Suprapubic skin (tissue), 4 donors: Measurements from ENCODE around the gene HBS1L. TPM values are rescaled to one million over a fixed set of nuclear protein-coding genes. Genes with fewer than 3 reads are reported as not detected.

Source experiments
- DNase-seq, 2 donors: peaks; one replicate each; pipeline ENCODE4 v3.0.0-alpha.2; 2019; ENCODE audit warnings: low spot score in 2 of 2
- H3K27ac ChIP-seq: fragments of 200-600 bp; sonication (generic); one replicate; pipeline ENCODE4 v1.5.1; 2019
- H3K27me3 ChIP-seq: fragments of 200-600 bp; sonication (generic); one replicate; pipeline ENCODE4 v1.5.1; 2019
- H3K36me3 ChIP-seq: fragments of 200-600 bp; sonication (generic); one replicate; pipeline ENCODE4 v1.5.1; 2019
- H3K4me1 ChIP-seq: fragments of 200-600 bp; sonication (generic); one replicate; pipeline ENCODE4 v1.5.1; 2019
- H3K4me3 ChIP-seq: fragments of 200-600 bp; sonication (generic); one replicate; pipeline ENCODE4 v1.5.1; 2019; ENCODE audit warnings: mild to moderate bottlenecking
- H3K9me3 ChIP-seq: fragments of 200-600 bp; sonication (generic); one replicate; pipeline ENCODE4 v1.5.1; 2019
- EP300 ChIP-seq: sonication (generic); formaldehyde crosslinking; IDR thresholded peaks from one replicate; pipeline ENCODE4 v1.6.1; 2017; ENCODE audit warnings: antibody characterized with exemption
- POLR2A ChIP-seq, 2 donors: fragments of 450-650 bp; IDR thresholded peaks; one replicate each; pipeline ENCODE4 v1.6.1; 2017; ENCODE audit warnings: antibody characterized with exemption in 2 of 2, mild to moderate bottlenecking in 2 of 2, moderate library complexity in 2 of 2
- POLR2AphosphoS5 ChIP-seq, 3 donors: sonication (generic); formaldehyde crosslinking; IDR thresholded peaks; one replicate each; pipeline ENCODE4 v1.6.1; 2017; ENCODE audit warnings: antibody characterized with exemption in 3 of 3
- WGBS: methylation state at CpG from one replicate; pipeline ENCODE4 v1.1.5; 2018; 5-methylcytosine and 5-hydroxymethylcytosine counted together
- total RNA-seq, 4 donors: library from RNA; depleted of rRNA; stranded (reverse); fragments of >200 nt; gene quantifications; one replicate each; pipeline ENCODE4 v1.1.0, GENCODE V29; 2016
- TF ChIP-seq, protein P1 (sequence below), 2 donors: fragments of 200-600 bp in 1 of 2; fragments of 450-650 bp in 1 of 2; sonication (generic) in 1 of 2; IDR thresholded peaks; one replicate each; pipeline ENCODE4 v1.5.1; 2016 to 2019; ENCODE audit warnings: antibody characterized with exemption in 2 of 2, mild to moderate bottlenecking in 1 of 2, moderate library complexity in 1 of 2

The HBS1L gene
- total RNA-seq, 4 donors from 2014 or later, result 33.9 to 43.0 (median 36.1) TPM

DNA sequence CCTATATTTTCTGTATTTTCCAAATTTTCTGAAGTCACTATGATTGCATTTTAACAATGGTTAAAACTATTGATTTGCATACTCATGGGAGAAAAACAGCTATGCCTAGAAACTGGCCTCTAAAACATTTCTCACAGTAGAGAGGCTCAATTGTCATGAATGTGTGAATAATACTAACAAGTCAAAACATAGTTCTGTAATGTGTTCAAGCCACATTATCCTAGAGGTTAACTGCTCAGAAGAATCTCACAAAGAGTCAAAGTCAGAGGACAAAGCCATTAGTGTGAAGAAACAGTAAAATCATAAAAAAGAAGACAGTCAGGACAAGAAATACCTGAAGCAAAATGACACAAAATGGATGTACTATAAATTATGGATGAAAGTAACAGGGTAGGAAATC, 92.2 kb downstream of the HBS1L start:
- no peaks in the 10 kb centered on the region for H3K9me3 ChIP-seq
- no peaks in the 10 kb centered on the region for H3K4me1 ChIP-seq
- no peak overlapping the region for H3K27ac ChIP-seq
- TF ChIP-seq POLR2AphosphoS5 (IDR thresholded peaks at IDR 0.05) (no peak), EP300 (no peak), POLR2A (IDR thresholded peaks at IDR 0.05) (no peak)
- TF ChIP-seq, protein P1, sequence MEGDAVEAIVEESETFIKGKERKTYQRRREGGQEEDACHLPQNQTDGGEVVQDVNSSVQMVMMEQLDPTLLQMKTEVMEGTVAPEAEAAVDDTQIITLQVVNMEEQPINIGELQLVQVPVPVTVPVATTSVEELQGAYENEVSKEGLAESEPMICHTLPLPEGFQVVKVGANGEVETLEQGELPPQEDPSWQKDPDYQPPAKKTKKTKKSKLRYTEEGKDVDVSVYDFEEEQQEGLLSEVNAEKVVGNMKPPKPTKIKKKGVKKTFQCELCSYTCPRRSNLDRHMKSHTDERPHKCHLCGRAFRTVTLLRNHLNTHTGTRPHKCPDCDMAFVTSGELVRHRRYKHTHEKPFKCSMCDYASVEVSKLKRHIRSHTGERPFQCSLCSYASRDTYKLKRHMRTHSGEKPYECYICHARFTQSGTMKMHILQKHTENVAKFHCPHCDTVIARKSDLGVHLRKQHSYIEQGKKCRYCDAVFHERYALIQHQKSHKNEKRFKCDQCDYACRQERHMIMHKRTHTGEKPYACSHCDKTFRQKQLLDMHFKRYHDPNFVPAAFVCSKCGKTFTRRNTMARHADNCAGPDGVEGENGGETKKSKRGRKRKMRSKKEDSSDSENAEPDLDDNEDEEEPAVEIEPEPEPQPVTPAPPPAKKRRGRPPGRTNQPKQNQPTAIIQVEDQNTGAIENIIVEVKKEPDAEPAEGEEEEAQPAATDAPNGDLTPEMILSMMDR (IDR thresholded peaks at IDR 0.05), result no peak
- no peak overlapping the region for H3K4me3 ChIP-seq
- H3K27me3 ChIP-seq, result no peaks in the 10 kb centered on the region
- DNase-seq, result no peak
- H3K36me3 ChIP-seq, result peaks cover 26% of the 10 kb centered on the region

DNA sequence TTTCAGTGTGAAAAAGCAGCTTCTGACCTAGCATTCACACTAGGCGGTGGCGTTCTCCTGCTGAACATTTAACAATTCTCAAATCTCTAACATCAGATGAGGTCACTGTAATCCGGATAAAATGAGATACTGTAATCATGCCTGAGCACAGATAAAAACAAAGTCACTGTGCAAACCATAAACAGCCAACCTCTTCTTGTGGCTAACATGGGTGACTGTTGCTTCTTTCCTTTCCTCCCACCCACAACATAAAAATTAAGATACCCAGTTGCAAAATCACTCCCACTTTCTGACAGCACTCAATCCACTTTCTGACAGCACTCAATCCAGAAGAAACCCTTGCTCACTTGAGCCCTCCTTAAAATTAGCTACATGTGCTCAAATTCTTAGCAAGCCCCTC, 93.3 kb downstream of the HBS1L start:
- Histone ChIP-seq H3K36me3 (peaks cover 26% of the 10 kb centered on the region), H3K27me3 (no peaks in the 10 kb centered on the region), H3K9me3 (no peaks in the 10 kb centered on the region), H3K4me3 (no peak overlapping the region), H3K27ac (no peak overlapping the region), H3K4me1 (no peaks in the 10 kb centered on the region)
- TF ChIP-seq, protein P1 (IDR thresholded peaks at IDR 0.05), result no peak
- TF ChIP-seq EP300, result no peak
- no peak for TF ChIP-seq POLR2A (IDR thresholded peaks at IDR 0.05)
- TF ChIP-seq POLR2AphosphoS5 (IDR thresholded peaks at IDR 0.05), result no peak
- 66% methylated on average over 3 of the region's 3 CpGs for WGBS
- no peak for DNase-seq

GRCh38 chr6:134959603-134960002, 95.0 kb downstream of the HBS1L start:
- no peak overlapping the region for H3K4me3 ChIP-seq
- no peaks in the 10 kb centered on the region for H3K4me1 ChIP-seq
- peaks cover 17% of the 10 kb centered on the region for H3K36me3 ChIP-seq
- DNase-seq, result no peak
- no peaks in the 10 kb centered on the region for H3K27me3 ChIP-seq
- TF ChIP-seq EP300, result no peak
- no peak for TF ChIP-seq POLR2A (IDR thresholded peaks at IDR 0.05)
- TF ChIP-seq POLR2AphosphoS5 (IDR thresholded peaks at IDR 0.05), result no peak
- TF ChIP-seq, protein P1 (IDR thresholded peaks at IDR 0.05), result no peak
- no peak overlapping the region for H3K27ac ChIP-seq
- H3K9me3 ChIP-seq, result no peaks in the 10 kb centered on the region

DNA sequence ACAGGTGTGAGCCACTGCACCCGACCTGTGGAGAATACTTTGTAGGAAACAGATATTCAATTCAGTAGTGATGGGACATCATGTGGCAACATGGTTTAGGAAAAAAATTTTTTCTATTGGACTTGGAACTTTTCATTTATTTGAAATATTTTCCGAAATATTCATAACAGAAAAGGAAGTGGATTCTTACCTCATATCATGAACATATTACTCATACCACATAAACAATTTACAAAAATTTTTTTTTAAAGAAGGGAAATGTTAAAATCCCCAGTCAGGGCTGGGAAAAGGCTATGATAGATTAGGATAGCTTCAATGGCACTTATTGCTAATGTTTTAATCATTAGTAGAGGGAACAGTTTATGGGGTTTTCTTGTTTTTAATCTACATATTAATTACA, 97.9 kb downstream of the HBS1L start:
- Histone ChIP-seq H3K4me1 (no peaks in the 10 kb centered on the region), H3K4me3 (no peak overlapping the region), H3K36me3 (peaks cover 9% of the 10 kb centered on the region), H3K27me3 (no peaks in the 10 kb centered on the region), H3K9me3 (no peaks in the 10 kb centered on the region), H3K27ac (no peak overlapping the region)
- TF ChIP-seq POLR2AphosphoS5 (IDR thresholded peaks at IDR 0.05), result no peak
- no peak for TF ChIP-seq POLR2A (IDR thresholded peaks at IDR 0.05)
- TF ChIP-seq EP300, result no peak
- TF ChIP-seq, protein P1 (IDR thresholded peaks at IDR 0.05), result no peak
- WGBS, result 97% methylated on average over 2 of the region's 2 CpGs
- DNase-seq, result no peak

DNA sequence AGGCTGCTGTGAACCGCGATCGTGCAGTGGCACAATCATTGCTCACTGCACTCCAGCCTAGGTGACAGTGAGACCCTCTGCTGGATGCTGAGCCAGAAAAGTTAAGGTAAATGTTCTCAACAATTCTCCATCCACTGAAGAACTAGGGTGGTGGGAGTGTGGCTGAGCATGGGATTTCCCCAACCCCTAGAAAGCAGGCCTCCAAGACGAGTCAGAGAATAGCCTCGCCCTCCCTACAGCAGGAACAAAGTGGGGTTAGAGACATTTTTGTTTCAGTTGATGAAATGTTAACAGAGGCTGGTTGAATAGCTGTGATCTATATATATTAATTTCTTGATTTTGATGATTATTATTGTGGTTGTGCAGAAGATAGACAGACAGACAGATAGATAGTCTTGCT, 98.6 kb downstream of the HBS1L start:
- no peak for DNase-seq
- H3K27me3 ChIP-seq, result no peaks in the 10 kb centered on the region
- H3K36me3 ChIP-seq, result peaks cover 9% of the 10 kb centered on the region
- H3K4me1 ChIP-seq, result no peaks in the 10 kb centered on the region
- no peak overlapping the region for H3K4me3 ChIP-seq
- no peak overlapping the region for H3K27ac ChIP-seq
- H3K9me3 ChIP-seq, result no peaks in the 10 kb centered on the region
- TF ChIP-seq EP300 (no peak), POLR2AphosphoS5 (IDR thresholded peaks at IDR 0.05) (no peak), POLR2A (IDR thresholded peaks at IDR 0.05) (no peak)
- TF ChIP-seq, protein P1 (IDR thresholded peaks at IDR 0.05), result no peak
- 90% methylated on average over 5 of the region's 5 CpGs for WGBS
